Neutrophil (primary cell): ENCODE measurements around the gene SPPL2C.

ENCODE experiments used
- H3K27ac ChIP-seq: fragments of 200-600 bp; sonication (generic); 2 replicates; pipeline ENCODE4 v1.5.1; 2016; ENCODE audit warnings: mild to moderate bottlenecking, moderate library complexity
- H3K27me3 ChIP-seq: fragments of 200-600 bp; sonication (generic); 2 replicates; pipeline ENCODE4 v1.6.0; 2016; ENCODE audit warnings: mild to moderate bottlenecking
- H3K36me3 ChIP-seq: fragments of 200-600 bp; sonication (generic); 2 replicates; pipeline ENCODE4 v1.5.1; 2017
- H3K4me1 ChIP-seq, 2 experiments: fragments of 200-600 bp in 1 of 2; sonication (generic) in 1 of 2; 1 replicate in 1 of 2; 2 replicates in 1 of 2; pipeline versions ENCODE4 v1.5.1 to v1.6.1; 2013 to 2016; ENCODE audit warnings: low read depth in 1 of 2, low read length in 1 of 2, mild to moderate bottlenecking in 1 of 2, moderate library complexity in 1 of 2; ENCODE audit not compliant: control insufficient read depth in 1 of 2, insufficient read depth in 1 of 2
- H3K4me3 ChIP-seq, 2 experiments: fragments of 200-600 bp in 1 of 2; sonication (generic) in 1 of 2; 1 replicate in 1 of 2; 2 replicates in 1 of 2; pipeline ENCODE4 v1.5.1; 2013 to 2016; ENCODE audit warnings: low read depth in 1 of 2, low read length in 1 of 2, mild to moderate bottlenecking in 1 of 2, moderate library complexity in 1 of 2
- H3K9me3 ChIP-seq: fragments of 200-600 bp; sonication (generic); 2 replicates; pipeline ENCODE4 v1.5.1; 2016
- CTCF ChIP-seq: fragments of 200-600 bp; sonication (generic); IDR thresholded peaks from 2 replicates; pipeline ENCODE4 v1.5.1; 2016; ENCODE audit warnings: antibody characterized with exemption

The SPPL2C gene

DNA sequence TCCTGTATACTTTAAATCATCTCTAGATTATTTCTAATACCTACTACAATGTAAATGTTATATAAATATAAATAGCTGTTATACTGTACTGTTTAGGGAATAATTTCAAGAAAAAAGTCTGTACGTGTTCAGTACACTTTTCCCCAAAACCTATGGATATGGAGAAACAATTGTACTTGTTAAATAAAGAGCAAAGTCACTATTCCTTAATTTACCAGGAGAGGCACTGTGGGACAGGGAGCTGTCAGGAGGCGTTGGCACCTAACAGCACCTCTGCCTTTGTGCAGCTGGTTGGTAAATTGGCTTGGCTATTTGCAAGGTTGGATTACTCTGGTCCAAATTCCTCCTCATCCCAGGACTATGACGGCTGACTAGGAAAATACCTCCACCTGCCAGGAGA lies 32.6 kb upstream of the SPPL2C start:
- no peaks in the 10 kb centered on the region for H3K9me3 ChIP-seq
- H3K4me3 ChIP-seq: no peak overlapping the region
- H3K27me3 ChIP-seq: peaks cover 43% of the 10 kb centered on the region
- no peaks in the 10 kb centered on the region for H3K36me3 ChIP-seq
- no peaks in the 10 kb centered on the region for H3K4me1 ChIP-seq
- no peak overlapping the region for H3K27ac ChIP-seq
- no peak for TF ChIP-seq CTCF

- Histone ChIP-seq H3K9me3 (no peaks in the 10 kb centered on the region), H3K4me1 (no peaks in the 10 kb centered on the region), H3K36me3 (no peaks in the 10 kb centered on the region), H3K4me3 (no peak overlapping the region), H3K27me3 (peaks cover 35% of the 10 kb centered on the region), H3K27ac (no peak overlapping the region)
- no peak for TF ChIP-seq CTCF
These were observed 31.5 kb upstream of the SPPL2C start for GRCh38 chr17:45813048-45813725.

- no peak for TF ChIP-seq CTCF
- no peak overlapping the region for H3K4me3 ChIP-seq
- H3K36me3 ChIP-seq: no peaks in the 10 kb centered on the region
- peaks cover 31% of the 10 kb centered on the region for H3K27me3 ChIP-seq
- H3K4me1 ChIP-seq: no peaks in the 10 kb centered on the region
- no peak overlapping the region for H3K27ac ChIP-seq
- no peaks in the 10 kb centered on the region for H3K9me3 ChIP-seq
These were observed 29.8 kb upstream of the SPPL2C start for GRCh38 chr17:45814622-45815606.

GRCh38 chr17:45815752-45816151 lies 28.9 kb upstream of the SPPL2C start:
- Histone ChIP-seq H3K9me3 (no peaks in the 10 kb centered on the region), H3K4me3 (no peak overlapping the region), H3K27me3 (peaks cover 38% of the 10 kb centered on the region), H3K36me3 (no peaks in the 10 kb centered on the region), H3K4me1 (no peaks in the 10 kb centered on the region), H3K27ac (no peak overlapping the region)
- no peak for TF ChIP-seq CTCF

- H3K9me3 ChIP-seq: no peaks in the 10 kb centered on the region
- TF ChIP-seq CTCF: no peak
- no peaks in the 10 kb centered on the region for H3K4me1 ChIP-seq
- H3K36me3 ChIP-seq: no peaks in the 10 kb centered on the region
- no peak overlapping the region for H3K27ac ChIP-seq
- no peak overlapping the region for H3K4me3 ChIP-seq
- H3K27me3 ChIP-seq: peaks cover 18% of the 10 kb centered on the region
These were observed 26.6 kb upstream of the SPPL2C start for GRCh38 chr17:45818041-45818440.
